ENCODE measurements around the gene AP1G2. TPM values are rescaled to one million over a fixed set of nuclear protein-coding genes. Genes with fewer than 3 reads are reported as not detected.
"Not testable (repeated sequence)": the region's sequence is repeated elsewhere in the genome, so short reads cannot be mapped to it uniquely, and the experiment has no call there.

Gene AP1G2
- total RNA-seq, 1 donor from 2014 or later = 271 TPM

DNA sequence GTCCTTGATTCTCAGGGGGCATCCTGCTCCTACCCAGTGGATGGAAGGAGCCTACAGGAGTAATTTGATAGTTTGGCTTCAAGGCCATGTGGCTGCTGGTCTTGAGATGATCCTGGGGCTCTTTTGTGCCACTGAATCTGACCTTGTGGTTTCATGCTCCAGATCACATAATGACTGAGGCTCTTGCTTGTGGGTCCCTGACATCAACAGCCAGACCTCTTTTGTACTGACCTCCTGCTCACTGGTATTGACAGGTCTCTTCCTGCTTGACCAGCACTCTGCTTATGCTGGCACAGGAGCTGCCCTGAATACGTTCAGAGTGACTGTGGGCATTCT is 34.2 kb upstream of the AP1G2 start:
- DNase-seq (ENCODE audit: low spot score in 2 of 2, unreplicated experiment in 2 of 2) = no peak
- H3K4me3 Mint-ChIP-seq = no peak overlapping the region
- no peak overlapping the region for H3K27ac Mint-ChIP-seq

DNA sequence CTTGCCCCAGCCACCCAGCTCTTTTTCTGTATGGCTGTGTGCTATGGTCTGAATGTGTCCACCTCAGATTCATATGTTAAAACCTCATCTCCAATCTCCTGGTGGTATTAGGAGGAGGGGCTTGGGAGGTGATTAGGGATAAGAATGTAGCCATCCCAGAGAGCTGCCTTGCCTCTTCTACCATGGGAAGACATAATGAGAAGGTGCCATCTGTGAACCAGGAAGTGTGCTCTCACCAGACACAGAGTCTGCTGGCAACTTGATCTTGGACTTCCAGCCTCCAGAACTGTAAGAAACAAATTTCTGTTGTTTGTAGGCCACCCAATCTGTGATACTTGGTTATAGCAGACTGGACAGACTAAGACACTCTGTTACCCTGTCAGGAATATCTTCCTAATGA is 33.8 kb upstream of the AP1G2 start:
- Mint-ChIP-seq H3K36me3 (no peaks in the 10 kb centered on the region), H3K9me3 (peaks cover 17% of the 10 kb centered on the region), H3K27ac (no peak overlapping the region), H3K4me3 (no peak overlapping the region), H3K27me3 (ENCODE audit: low read depth) (peaks cover 2% of the 10 kb centered on the region), H3K4me1 (no peaks in the 10 kb centered on the region)
- DNase-seq (ENCODE audit: low spot score in 2 of 2, unreplicated experiment in 2 of 2) = no peak
- no peak for TF ChIP-seq CTCF (IDR thresholded peaks at IDR 0.05; ENCODE audit: unreplicated experiment)

More for the DNA sequence above, 34.2 kb upstream of the AP1G2 start:
- H3K36me3 Mint-ChIP-seq = no peaks in the 10 kb centered on the region
- H3K9me3 Mint-ChIP-seq = peaks cover 20% of the 10 kb centered on the region
- no peaks in the 10 kb centered on the region for H3K4me1 Mint-ChIP-seq
- peaks cover 2% of the 10 kb centered on the region for H3K27me3 Mint-ChIP-seq (ENCODE audit: low read depth)
- no peak for TF ChIP-seq CTCF (IDR thresholded peaks at IDR 0.05; ENCODE audit: unreplicated experiment)

GRCh38 chr14:23600806-23601205 is 33.2 kb upstream of the AP1G2 start:
- TF ChIP-seq CTCF (IDR thresholded peaks at IDR 0.05; ENCODE audit: unreplicated experiment) = no peak
- peaks cover 14% of the 10 kb centered on the region for H3K9me3 Mint-ChIP-seq
- DNase-seq (ENCODE audit: low spot score in 2 of 2, unreplicated experiment in 2 of 2) = no peak
- H3K27me3 Mint-ChIP-seq (ENCODE audit: low read depth) = peaks cover 2% of the 10 kb centered on the region
- no peak overlapping the region for H3K27ac Mint-ChIP-seq
- H3K4me1 Mint-ChIP-seq = no peaks in the 10 kb centered on the region
- no peaks in the 10 kb centered on the region for H3K36me3 Mint-ChIP-seq
- H3K4me3 Mint-ChIP-seq = no peak overlapping the region

- Mint-ChIP-seq H3K9me3 (peaks cover 16% of the 10 kb centered on the region), H3K36me3 (no peaks in the 10 kb centered on the region), H3K27me3 (ENCODE audit: low read depth) (peaks cover 2% of the 10 kb centered on the region)
These were observed 32.7 kb upstream of the AP1G2 start for GRCh38 chr14:23600322-23600707.

DNA sequence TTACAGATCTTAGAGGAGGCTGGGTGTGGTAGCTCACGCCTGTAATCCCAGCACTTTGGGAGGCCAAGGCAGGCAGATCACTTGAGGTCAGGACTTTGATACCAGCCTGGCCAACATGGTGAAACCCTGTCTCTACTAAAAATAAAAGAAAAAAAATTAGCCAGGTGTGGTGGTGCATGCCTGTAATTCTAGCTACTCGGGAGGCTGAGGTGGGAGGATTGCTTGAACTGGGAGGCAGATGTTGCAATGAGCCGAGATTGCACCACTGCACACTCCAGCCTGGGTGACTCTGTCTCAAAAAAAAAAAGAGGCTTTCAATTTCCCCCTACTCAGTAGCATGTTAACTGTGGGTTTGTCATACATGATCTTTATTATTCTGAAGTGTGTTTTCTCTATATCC is 26.6 kb upstream of the AP1G2 start:
- not testable (repeated sequence) for H3K27ac Mint-ChIP-seq; H3K4me3 Mint-ChIP-seq; H3K36me3 Mint-ChIP-seq; DNase-seq (ENCODE audit: low spot score in 2 of 2, unreplicated experiment in 2 of 2); H3K4me1 Mint-ChIP-seq; H3K27me3 Mint-ChIP-seq (ENCODE audit: low read depth)
- peaks cover 16% of the 10 kb centered on the region for H3K9me3 Mint-ChIP-seq

More at GRCh38 chr14:23600322-23600707, 32.7 kb upstream of the AP1G2 start:
- H3K4me3 Mint-ChIP-seq = no peak overlapping the region
- no peak for TF ChIP-seq CTCF (IDR thresholded peaks at IDR 0.05; ENCODE audit: unreplicated experiment)
- H3K27ac Mint-ChIP-seq = no peak overlapping the region
- no peaks in the 10 kb centered on the region for H3K4me1 Mint-ChIP-seq
- no peak for DNase-seq (ENCODE audit: low spot score in 2 of 2, unreplicated experiment in 2 of 2)

GRCh38 chr14:23590198-23590597 is 22.6 kb upstream of the AP1G2 start:
- H3K9me3 Mint-ChIP-seq = peaks cover 11% of the 10 kb centered on the region
- TF ChIP-seq CTCF (IDR thresholded peaks at IDR 0.05; ENCODE audit: unreplicated experiment) = no peak
- peaks cover 14% of the 10 kb centered on the region for H3K4me1 Mint-ChIP-seq
- peaks cover 24% of the 10 kb centered on the region for H3K27me3 Mint-ChIP-seq (ENCODE audit: low read depth)
- H3K27ac Mint-ChIP-seq = no peak overlapping the region
- no peaks in the 10 kb centered on the region for H3K36me3 Mint-ChIP-seq
- no peak overlapping the region for H3K4me3 Mint-ChIP-seq
- DNase-seq (ENCODE audit: low spot score in 2 of 2, unreplicated experiment in 2 of 2) = no peak

Measured in mesothelial cell of epicardium (in vitro differentiated cells).